NCI-H187 treated with DMSO at 0.1 percent for 48 hours (cell line): ENCODE results near the gene HSPA4L.

Source experiments
- DNase-seq: peaks from one replicate; lab custom pipeline; 2025; lab: John Stamatoyannopoulos, UW

HSPA4L gene

DNA sequence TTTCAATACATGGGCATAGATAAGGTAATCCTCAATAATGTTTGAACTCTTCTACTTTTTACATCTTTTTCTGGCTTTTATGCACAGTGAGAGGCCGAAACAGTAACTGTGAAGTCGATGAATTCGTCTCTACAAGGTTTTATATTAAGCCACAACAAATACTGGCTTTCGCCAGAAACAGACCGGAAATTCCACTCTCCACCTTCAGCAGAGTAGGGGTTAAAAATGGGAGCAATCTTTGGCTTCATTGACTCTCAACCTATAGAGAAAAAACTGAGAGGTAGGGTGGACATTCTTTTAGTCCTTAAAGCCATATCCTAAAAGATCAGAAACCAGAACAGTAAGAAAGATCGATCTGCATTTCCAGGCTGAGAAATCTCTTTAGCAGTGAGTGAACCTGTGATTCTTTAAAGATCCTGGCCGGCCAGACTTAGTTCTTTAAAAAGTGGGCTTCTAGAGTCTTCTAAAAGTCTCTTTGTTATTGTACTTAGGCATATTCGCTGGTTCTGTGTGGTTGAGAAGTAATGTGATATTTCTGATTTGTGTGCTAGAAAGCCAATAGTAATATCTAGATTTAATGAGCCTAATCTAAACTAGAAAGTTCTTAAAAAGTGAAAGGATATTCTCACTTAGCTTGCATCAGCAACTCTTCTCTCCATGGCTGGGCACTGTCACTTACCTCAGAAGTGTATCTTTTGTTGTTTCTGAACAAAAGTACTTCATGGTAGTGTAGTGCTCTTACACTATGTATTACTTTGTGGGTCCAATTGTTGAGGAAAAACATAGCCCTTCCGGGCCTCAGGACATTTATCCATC is 2.0 kb downstream of the HSPA4L start:
- DNase-seq, result no peak

DNA sequence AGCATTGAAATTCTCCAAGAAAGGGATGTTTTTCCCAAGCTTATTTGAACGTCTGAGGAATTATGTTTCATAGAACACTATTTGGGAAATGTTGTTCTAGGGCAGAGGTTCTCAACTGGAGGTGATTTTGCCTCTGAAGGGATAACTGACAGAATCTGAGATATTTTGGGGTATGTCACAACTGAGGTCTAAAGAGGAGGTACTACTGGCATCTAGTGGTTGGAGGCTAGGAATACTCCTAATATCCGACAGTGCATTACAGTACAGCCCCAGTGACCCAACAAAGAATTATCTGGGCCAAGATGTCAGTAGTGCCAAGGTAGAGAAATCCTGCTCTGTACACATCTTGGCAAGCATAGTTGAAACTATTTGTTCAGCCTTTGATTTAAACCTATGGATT is 6.4 kb downstream of the HSPA4L start:
- no peak for DNase-seq

- DNase-seq, result no peak
Measured at GRCh38 chr4:127791391-127791790, 9.3 kb downstream of the HSPA4L start.

GRCh38 chr4:127793528-127793927 is 11.4 kb downstream of the HSPA4L start:
- DNase-seq, result no peak

DNA sequence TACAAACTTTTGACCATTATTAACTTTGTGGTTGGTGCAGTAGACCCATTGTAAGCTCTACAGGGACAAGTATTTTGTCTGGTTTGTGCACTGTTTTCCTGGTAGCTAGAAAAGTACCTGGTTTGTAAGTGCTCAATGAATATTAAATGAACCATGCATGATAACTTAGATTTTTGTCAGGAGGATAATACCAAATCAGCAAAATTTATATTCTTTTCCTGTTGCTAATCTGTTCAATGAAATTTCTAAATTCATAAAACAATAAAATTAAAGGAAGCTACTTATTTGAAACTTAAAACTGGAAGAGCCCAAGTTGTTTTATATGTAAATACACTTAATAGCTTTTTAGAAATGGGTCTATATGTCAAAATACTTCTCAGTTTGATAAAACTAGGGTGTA is 17.6 kb downstream of the HSPA4L start:
- DNase-seq, result no peak

GRCh38 chr4:127809173-127809800 is 27.2 kb downstream of the HSPA4L start:
- DNase-seq, result no peak

DNA sequence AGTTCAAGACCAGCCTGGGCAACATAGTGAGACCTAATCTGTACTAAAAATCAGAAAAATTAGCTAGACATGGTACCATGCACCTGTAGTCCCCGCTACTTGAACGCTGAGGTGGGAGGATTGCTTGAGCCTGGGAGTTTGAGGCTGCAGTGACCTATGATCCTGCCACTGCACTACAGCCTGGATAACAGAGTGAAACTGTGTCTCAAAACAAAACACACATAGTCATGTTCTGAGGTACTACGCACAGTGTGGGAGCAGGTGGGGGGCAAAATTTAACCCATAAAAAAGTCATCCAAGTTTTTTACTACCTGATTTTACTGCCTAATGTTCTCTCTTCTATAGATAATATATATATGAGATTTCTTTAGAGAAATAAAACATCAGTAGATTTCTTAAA is 28.4 kb downstream of the HSPA4L start:
- no peak for DNase-seq

- DNase-seq, result no peak
Measured at GRCh38 chr4:127822430-127822829, 40.3 kb downstream of the HSPA4L start.

- DNase-seq, result no peak
Measured at GRCh38 chr4:127828121-127828520, 46.0 kb downstream of the HSPA4L start.

DNA sequence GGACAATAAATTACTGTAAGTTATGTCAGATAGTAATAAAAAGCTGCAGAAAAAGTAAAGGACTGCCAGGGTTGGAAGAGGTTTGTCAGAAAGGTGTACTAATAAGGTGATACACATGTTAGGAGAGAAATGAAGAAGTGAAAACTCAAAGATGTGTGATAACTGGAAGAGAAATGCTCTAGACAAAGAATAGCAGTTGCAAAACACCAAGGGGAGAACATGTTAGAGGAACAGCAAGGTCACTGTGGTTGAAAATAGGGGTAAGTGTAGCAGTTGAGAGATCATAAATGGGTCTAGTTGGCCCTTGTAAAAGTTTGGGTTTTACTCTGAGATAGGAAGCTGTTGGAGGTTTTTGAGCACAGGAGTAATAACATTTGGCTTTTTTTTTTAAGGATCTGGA is 46.9 kb downstream of the HSPA4L start:
- DNase-seq, result no peak

DNA sequence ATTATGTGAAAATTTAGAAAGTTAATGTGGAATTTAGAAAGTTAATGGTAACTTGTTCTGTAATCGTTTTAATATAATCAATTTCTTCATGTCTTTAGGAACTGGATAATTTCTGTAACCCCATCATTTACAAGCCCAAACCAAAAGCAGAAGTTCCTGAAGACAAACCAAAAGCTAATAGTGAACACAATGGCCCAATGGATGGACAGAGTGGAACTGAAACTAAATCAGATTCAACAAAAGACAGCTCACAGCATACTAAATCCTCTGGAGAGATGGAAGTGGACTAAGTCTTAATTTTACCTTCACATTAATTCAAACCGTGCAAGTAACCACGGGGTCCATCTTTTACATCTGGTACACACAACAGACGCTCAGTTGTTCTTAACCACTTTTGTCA is 50.5 kb downstream of the HSPA4L start:
- DNase-seq, result no peak

- DNase-seq, result no peak
Measured at GRCh38 chr4:127843704-127844600, 61.8 kb downstream of the HSPA4L start.

DNA sequence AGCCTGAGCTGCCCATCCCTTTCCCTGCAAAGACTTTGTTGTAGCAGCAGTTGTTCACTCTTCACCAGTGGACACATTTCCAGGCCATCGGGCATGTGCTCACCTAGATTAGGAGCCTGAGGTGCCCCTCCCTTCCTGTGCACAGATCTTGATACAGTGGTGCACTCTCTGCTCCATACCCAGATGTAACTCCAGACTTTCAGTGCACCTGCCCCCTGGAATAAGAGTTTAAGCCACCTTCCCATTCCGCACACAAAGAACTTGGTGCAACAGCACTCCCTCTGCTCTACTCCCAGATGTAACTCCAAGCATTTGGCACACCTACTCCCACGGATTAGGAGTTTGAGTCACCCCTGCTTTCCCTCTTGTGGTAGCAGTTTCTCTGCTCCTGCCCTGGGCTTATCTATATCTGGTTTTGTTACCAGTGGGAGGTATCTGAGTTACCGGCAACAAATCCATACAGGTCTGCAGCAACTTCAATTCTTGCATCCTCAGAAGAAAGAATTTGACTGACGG is 62.5 kb downstream of the HSPA4L start:
- no peak for DNase-seq

DNA sequence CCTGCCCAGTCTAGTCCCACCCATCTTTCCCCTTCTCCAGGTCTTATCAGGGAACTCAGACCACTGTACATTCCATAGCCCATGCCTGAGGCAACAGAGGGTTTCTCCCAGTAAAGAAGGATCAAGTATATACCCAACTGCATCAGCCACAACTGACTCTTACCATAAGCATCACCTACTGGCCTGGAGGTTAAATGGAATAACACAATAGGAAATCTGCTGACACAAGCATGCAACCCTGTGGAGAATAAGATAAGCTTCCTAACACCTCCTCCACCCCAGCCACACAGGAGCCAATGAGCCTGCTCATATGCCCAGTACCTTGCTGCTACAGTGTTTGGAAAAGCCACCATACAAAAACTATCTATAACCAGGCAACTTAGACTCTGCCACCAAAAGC is 63.9 kb downstream of the HSPA4L start:
- DNase-seq, result no peak

DNA sequence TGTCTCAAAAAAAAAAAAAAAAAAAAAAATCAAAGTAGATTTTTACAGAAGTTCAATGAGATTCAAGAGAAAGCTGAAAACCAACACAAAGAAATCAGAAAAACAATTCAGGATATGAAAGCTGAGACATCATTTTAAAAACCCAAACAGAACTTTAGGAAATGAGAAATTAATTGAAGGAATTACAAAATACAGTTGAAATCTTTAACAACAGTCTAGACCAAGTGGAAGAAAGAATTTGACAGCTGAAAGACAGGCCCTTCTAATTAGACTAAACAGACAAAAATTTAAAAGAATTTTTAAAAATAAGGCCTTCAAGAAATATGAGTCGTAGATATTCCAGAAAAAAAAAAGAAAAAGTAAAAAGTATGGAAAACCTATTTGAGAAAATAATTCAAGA is 64.6 kb downstream of the HSPA4L start:
- no peak for DNase-seq

- DNase-seq, result no peak
Measured at GRCh38 chr4:127849505-127850234, 67.5 kb downstream of the HSPA4L start.

GRCh38 chr4:127852661-127853060 is 70.5 kb downstream of the HSPA4L start:
- no peak for DNase-seq

GRCh38 chr4:127856196-127856812 is 74.2 kb downstream of the HSPA4L start:
- DNase-seq, result no peak

DNA sequence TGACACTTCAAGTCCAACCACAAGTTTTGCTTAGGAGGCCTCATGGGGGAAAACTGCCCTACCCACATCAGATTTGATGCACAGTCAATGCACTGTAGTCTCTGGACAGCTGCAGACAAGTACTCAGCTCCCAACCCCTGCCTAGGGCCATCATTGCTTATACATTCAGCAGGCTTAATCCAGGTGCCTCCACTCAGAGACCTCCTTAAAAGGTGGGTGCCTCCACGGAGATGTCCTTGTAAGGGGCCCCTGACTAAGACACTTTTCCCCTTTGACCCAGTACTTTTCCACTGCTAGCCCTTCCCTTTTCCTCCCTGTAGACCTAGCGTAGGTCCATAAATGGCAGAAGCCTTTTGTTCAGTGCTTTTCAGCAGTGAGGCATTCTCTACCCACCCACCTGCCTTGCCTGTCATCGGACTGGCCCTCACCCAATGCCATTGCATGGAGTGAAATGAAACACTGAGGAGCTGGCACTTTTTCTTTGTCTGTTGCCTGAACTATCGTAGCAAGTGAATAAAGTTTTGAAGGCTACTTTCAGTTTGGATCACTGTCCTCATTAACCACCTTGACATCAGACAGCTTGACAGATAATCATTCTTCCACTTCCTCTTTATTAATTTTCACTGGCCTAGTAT is 74.8 kb downstream of the HSPA4L start:
- no peak for DNase-seq

DNA sequence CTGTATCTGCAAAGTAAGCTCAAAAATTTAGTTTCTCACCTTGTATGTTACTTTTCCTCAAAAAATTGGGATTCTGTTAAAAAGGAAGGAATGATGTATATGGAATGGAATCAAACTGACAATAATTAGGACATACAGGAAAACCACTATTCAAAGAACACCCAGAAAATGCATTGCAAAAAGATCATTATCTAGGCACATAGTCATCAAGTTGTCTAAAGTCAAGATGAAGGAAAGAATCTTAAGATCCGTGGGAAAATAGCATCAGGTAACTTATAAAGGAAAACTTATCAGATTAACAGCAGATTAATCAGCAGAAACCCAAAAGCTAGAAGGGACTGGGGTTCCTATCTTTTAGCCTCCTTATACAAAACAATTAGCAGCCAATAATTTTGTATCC is 75.5 kb downstream of the HSPA4L start:
- no peak for DNase-seq

- no peak for DNase-seq
Measured at GRCh38 chr4:127868196-127868595, 86.1 kb downstream of the HSPA4L start.
